HG03378 (cell line): ENCODE measurements around the gene MRPL53.

Experiments used
- ATAC-seq: cut with Tn5 transposase; IDR thresholded peaks from one replicate; pipeline ENCODE4 v1.9.1; 2021; ENCODE audit warnings: mild to moderate bottlenecking, moderate library complexity; ENCODE audit not compliant: unreplicated experiment

Gene MRPL53

GRCh38 chr2:74472086-74472944 lies at the start of gene MRPL53:
MRPL53 (minus strand) TSS chr2:74472680; CDS start chr2:74472660, 20 bp downstream.
- ATAC-seq = peak; percentile 76

DNA sequence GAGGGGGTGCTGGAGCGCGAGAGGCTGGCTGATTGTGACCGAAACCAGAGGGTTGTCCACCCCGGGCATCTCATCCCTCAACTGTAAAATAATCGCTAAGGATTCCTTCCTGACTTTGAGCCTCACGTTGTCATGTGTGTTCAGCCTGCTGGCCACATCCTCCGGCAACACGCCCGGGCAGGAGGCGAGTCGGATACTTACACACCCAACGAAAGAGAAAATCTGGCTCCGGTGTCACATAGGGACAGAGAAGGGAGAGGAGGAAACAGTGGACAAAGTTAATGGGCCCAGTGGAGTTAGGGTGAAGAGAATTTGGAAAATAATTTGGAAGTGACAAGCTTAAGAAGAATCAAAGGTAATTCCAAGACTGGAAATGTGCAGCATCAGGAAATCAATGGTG lies 44.2 kb upstream of the MRPL53 start:
- no peak for ATAC-seq

DNA sequence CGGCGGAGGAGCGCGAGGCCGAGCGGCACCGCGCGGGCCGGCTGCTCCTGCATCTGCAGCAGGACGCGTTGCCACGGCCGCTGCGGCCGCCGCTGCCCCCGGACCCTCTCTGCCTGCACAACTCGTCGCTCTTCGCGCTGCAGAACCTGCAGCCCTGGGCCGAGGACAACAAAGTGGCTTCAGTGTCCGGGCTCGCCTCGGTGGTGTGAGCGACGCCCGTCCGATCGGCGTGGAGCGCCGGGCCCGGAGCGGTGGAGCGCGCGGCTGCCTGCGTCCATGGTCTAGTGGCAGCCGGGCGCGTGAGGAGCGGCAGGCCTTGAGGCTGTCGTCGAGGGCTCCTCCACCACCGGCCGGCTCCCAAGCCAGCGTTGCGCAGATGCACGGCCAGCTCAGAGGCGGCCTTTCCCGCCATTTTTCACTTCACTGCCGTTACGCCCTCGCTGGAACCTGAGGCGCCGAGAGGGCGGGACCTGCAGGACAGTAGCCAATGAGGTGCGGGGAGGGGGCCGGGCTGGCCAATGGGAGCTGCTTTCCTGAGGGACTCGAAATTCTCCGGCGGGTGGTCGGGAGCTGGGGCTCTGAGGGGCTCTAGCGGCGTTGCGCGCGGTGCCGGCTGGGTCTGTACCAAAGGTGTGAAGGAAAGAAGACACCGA lies 43.6 kb upstream of the MRPL53 start:
- no peak for ATAC-seq

DNA sequence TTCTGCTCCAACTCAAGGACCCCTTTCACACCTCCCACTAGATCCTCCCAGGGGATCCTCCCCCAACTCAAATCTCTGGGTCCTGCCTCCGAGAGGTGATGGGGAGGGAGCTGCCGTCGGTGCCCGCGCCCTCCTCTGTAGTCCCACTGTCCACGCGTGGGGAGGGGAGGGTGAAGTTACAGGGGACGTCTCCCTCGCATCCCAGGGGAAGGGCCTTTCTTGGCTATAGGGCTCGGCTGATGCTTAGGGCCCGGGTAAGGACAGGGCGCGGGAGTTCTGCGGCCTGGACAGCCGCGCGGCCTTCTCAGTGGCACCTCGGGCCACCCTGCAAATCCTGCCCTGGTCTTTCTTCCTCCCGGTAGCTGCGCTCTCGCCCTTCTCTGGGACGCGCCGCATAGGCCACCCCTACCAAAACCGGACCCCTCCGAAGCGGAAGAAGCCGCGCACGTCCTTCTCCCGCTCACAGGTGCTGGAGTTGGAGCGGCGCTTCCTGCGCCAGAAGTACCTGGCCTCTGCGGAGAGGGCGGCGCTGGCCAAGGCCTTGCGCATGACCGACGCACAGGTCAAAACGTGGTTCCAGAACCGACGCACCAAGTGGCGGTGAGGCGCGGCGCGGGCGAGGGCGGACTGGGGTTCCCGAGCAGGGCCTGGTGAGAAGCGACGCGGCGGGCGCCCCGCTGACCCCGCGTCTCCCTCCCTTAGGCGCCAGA lies 42.9 kb upstream of the MRPL53 start:
- no peak for ATAC-seq

GRCh38 chr2:74514368-74515270 lies 42.1 kb upstream of the MRPL53 start, which contains the start of gene TLX2:
TLX2 (plus strand) TSS chr2:74514450; CDS start chr2:74514807, 357 bp downstream.
- ATAC-seq = no peak

- no peak for ATAC-seq
Observed at GRCh38 chr2:74513605-74514367, 41.3 kb upstream of the MRPL53 start.

- no peak for ATAC-seq
Observed at GRCh38 chr2:74512744-74513604, 40.5 kb upstream of the MRPL53 start.

DNA sequence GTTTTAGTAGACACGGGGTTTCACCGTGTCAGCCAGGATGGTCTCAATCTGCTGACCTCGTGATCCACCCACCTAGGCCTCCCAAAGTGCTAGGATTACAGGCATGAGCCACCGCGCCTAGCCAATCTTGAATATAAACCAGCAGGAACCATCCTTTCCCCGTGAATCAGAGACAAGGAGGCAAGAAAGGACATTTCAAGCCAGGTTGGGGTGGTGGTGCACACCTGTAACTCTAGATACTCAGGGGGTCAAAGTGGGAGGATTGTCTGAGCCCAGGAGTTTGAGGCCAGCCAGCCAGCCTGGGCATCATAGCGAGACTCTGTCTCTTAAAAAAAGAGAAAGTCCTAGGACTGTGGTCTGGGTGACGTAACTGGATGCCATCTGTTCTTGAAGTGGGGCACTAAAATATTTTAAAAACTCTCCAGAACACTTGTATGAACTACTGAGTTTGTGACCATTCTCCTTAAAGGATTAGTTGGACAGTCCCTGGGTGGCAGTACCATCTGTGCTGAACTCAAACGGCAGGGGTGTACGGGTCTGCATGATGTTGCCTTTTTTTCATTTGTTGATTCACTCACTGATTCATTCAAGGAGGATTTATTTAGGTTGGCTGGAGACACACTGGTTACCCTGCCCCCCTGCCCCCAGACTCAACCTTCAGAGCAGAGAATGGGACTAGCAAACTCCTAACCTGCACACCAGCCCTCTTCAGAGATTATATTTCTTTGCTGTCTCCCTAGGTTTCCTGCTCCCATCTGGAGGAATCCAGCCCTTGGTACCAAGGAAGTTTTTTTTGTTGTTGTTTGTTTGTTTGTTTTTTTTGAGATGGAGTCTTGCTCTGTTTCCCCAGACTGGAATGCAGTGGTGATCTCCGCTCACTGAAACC lies 38.9 kb upstream of the MRPL53 start:
- ATAC-seq = no peak

- no peak for ATAC-seq
Observed at GRCh38 chr2:74510272-74510671, 37.8 kb upstream of the MRPL53 start.

DNA sequence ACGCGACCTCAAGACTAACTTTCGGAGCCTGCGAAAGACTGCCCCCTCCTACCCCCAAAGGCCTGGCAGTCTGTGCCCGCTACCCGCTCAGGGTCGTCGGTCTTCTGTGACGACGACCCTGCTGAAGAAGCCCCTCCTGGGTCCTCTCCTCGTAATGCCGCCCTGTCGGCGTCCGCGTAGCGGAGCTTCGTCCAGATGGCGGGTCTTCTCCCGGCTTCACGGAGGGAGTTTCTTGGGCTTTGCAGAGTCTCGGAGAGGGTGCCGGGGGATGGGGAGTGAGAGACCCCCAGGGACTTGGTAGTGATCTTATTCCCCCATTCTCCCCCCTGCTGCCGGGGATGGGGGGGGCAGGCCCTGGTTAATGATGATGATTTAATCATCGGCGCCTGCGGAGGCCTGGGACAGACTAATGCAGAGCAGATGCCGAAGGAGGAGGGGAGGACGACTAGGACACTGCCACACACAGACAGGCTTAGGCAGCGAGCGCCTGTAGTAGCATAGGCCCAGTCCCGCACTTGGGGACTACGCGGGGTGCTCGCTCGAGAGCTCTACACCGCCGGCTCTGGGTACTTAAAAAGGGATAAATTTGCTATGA lies 35.5 kb upstream of the MRPL53 start:
- ATAC-seq = peak; percentile 1

DNA sequence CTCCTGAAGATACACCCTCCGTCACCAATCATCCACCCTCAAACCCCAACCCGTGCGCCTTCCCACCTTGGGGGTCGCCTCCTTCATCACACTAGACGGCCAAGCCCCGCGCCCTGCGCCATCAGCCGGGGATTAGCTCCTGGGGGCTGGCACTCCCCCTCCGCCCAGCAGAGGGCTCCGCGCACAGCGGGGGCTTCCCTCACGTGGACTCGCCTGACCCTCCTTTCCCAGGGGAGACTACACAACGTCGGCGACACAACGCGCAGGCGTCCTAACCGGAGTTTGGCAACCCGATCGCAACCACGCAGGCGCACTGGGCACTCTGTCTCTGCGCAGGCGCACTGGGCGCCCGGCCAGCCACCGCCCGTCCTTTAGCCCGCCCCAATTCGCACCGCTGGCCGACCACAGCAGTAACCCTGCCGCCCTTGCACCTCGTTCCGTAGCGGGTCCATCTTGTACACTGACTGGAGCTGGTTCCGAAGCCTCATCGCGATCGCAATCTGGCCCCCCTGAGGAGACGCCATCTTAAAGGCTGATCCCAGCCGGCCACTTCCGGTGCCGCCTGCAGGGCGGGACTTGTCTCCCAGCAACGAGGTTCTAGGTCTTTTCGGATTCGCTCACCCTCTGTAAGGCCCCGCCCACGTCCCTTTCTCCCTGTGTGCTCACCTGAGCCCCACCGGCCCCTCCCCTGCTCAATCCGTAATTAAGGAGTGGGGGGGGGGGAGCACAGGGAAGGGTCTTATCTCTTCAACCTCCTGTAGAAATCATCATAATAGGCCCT lies 34.9 kb upstream of the MRPL53 start, which contains the start of gene PCGF1:
Gene PCGF1, minus strand, starts transcription at position 551 of the 781 bp plus-strand sequence. Its CDS starts 27 bp downstream, at position 524.
- peak; percentile 88 for ATAC-seq

DNA sequence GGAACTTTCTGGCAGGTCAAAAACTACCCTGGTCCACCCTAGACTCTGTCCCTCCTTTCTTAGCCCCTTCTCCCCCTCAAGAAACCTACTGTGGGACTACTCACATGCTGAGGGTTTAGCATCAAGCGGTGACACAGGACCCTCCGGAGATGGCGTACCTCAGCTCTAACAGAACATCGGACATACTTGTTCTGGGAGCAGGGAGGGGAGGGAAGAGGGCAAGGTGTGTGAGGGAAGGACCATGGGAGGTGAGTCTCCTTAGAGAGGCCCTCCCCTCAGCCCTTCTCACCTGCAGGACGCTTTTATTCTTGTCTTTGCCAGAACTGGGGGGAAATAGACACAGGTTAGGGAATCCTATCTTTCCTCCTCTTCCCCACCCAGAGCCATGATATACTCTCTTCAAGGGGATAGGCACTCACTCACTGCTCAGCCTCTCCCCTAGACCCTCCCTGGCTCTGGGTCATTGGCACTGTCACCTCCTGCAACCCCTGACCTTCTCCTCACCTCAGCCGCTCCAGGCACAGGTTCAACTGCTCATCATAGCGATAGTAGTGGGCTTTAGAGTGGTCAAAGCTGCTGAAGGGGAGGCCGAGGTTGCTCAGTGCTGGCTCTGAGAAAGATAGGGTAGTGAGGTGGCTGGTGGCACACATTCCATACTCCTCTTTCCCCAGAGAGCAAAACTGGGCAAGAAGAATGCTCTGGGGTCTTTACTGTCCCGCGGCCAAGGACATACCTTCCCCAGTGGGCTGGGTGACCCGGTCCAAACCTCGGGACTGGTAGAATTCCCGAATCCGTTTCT lies 33.2 kb upstream of the MRPL53 start:
- ATAC-seq = no peak

- ATAC-seq = no peak
Observed at GRCh38 chr2:74504591-74504990, 32.1 kb upstream of the MRPL53 start.

- ATAC-seq = no peak
Observed at GRCh38 chr2:74503506-74504475, 31.3 kb upstream of the MRPL53 start.
